GM12878 (cell line): ENCODE results near the gene LPCAT4. TPM values are rescaled to one million over a fixed set of nuclear protein-coding genes. Genes with fewer than 3 reads are reported as not detected.
A peak's percentile ranks its signal among the peaks of the same experiment; 100 is the strongest.

Source experiments
- ATF3 ChIP-seq: IDR thresholded peaks from 2 replicates; pipeline ENCODE4 v1.6.1; 2011; ENCODE audit warnings: low read depth, mild to moderate bottlenecking, low read length, moderate library complexity, borderline replicate concordance; ENCODE audit errors: extremely low read depth
- BACH1 ChIP-seq: fragments of 450-650 bp; IDR thresholded peaks from 2 replicates; pipeline ENCODE4 v1.6.1; 2017; ENCODE audit warnings: mild to moderate bottlenecking, borderline replicate concordance
- BHLHE40 ChIP-seq, 2 experiments: fragments of 450-650 bp in 1 of 2; IDR thresholded peaks; 2 replicates each; pipeline ENCODE4 v1.6.1; 2011 to 2017; ENCODE audit warnings: low read depth in 2 of 2, borderline replicate concordance in 1 of 2, improper control_type of control experiment in 1 of 2, low read length in 1 of 2, mild to moderate bottlenecking in 1 of 2
- CBFB ChIP-seq: IDR thresholded peaks from 2 replicates; pipeline ENCODE4 v1.6.1; 2016; ENCODE audit warnings: antibody characterized with exemption, low read depth
- CBX3 ChIP-seq: fragments of 200-600 bp; sonication (generic); IDR thresholded peaks from 2 replicates; pipeline ENCODE4 v1.6.1; 2016; ENCODE audit warnings: low read depth, borderline replicate concordance
- CBX5 ChIP-seq: sonication (generic); IDR thresholded peaks from 2 replicates; pipeline ENCODE4 v1.6.1; 2016; ENCODE audit warnings: low read depth, moderate library complexity, mild to moderate bottlenecking, inconsistent platforms
- CEBPB ChIP-seq, 2 experiments: fragments of 150-350 bp in 1 of 2; IDR thresholded peaks; 2 replicates each; pipeline ENCODE4 v1.6.1; 2012 to 2014; ENCODE audit warnings: low read depth in 2 of 2, low read length in 2 of 2, borderline replicate concordance in 1 of 2, inconsistent platforms in 1 of 2
- EP300 ChIP-seq, 2 experiments: fragments of 150-350 bp in 1 of 2; IDR thresholded peaks; 2 replicates each; pipeline ENCODE4 v1.6.1; 2011 to 2012; ENCODE audit warnings: low read depth in 2 of 2, low read length in 2 of 2, borderline replicate concordance in 1 of 2, improper control_type of control experiment in 1 of 2, inconsistent platforms in 1 of 2; ENCODE audit not compliant: control insufficient read depth in 1 of 2
- FOXK2 ChIP-seq: fragments of 450-650 bp; IDR thresholded peaks from 2 replicates; pipeline ENCODE4 v1.6.1; 2017; ENCODE audit warnings: mild to moderate bottlenecking, moderate library complexity
- GABPA ChIP-seq: IDR thresholded peaks from 2 replicates; pipeline ENCODE4 v1.6.1; 2014; ENCODE audit warnings: antibody characterized with exemption, low read depth, mild to moderate bottlenecking, inconsistent platforms
- MTA2 ChIP-seq: fragments of 450-650 bp; IDR thresholded peaks from 2 replicates; pipeline ENCODE4 v1.6.1; 2016; ENCODE audit warnings: low read depth, mild to moderate bottlenecking, moderate library complexity
- NBN ChIP-seq: fragments of 450-650 bp; IDR thresholded peaks from 2 replicates; pipeline ENCODE4 v1.6.1; 2016
- NR2C1 ChIP-seq: fragments of 450-650 bp; IDR thresholded peaks from 2 replicates; pipeline ENCODE4 v1.6.1; 2017; ENCODE audit warnings: antibody characterized with exemption, mild to moderate bottlenecking, moderate library complexity
- NR2C2 ChIP-seq: IDR thresholded peaks from 2 replicates; pipeline ENCODE4 v1.6.1; 2011; ENCODE audit warnings: borderline replicate concordance, low read depth; ENCODE audit not compliant: control insufficient read depth, insufficient read length
- POU2F2 ChIP-seq: IDR thresholded peaks from 3 replicates; pipeline ENCODE4 v1.6.1; 2011; ENCODE audit warnings: low read depth, mild to moderate bottlenecking, low read length, borderline replicate concordance
- RAD51 ChIP-seq: fragments of 450-650 bp; IDR thresholded peaks from 2 replicates; pipeline ENCODE4 v1.6.1; 2016; ENCODE audit warnings: moderate library complexity, mild to moderate bottlenecking, inconsistent platforms
- RBBP5 ChIP-seq: fragments of 200-600 bp; sonication (generic); conservative IDR thresholded peaks from 2 replicates; pipeline ENCODE4 v1.6.1; 2016
- SIN3A ChIP-seq: IDR thresholded peaks from 2 replicates; pipeline ENCODE4 v1.6.1; 2012; ENCODE audit warnings: low read depth, low read length, improper control_type of control experiment
- SMAD1 ChIP-seq: fragments of 450-650 bp; IDR thresholded peaks from 2 replicates; pipeline ENCODE4 v1.6.1; 2018; ENCODE audit warnings: mild to moderate bottlenecking, low read depth; ENCODE audit not compliant: partially characterized antibody
- SREBF1 ChIP-seq: IDR thresholded peaks from 2 replicates; pipeline ENCODE4 v1.6.1; 2012; ENCODE audit warnings: mild to moderate bottlenecking, low read length
- STAT1 ChIP-seq: fragments of 450-650 bp; conservative IDR thresholded peaks from 2 replicates; pipeline ENCODE4 v1.6.1; 2014; ENCODE audit warnings: antibody characterized with exemption, mild to moderate bottlenecking
- USF1 ChIP-seq: IDR thresholded peaks from 2 replicates; pipeline ENCODE4 v1.6.1; 2011; ENCODE audit warnings: borderline replicate concordance, low read depth, mild to moderate bottlenecking, moderate library complexity, mixed read lengths, low read length; ENCODE audit not compliant: insufficient read depth; ENCODE audit errors: extremely low read length
- USF2 ChIP-seq: IDR thresholded peaks from 2 replicates; pipeline ENCODE4 v1.6.1; 2011; ENCODE audit warnings: low read depth, low read length, improper control_type of control experiment, borderline replicate concordance
- ZBED1 ChIP-seq: IDR thresholded peaks from 2 replicates; pipeline ENCODE4 v1.6.1; 2016; ENCODE audit warnings: borderline replicate concordance
- ZBTB4 ChIP-seq: fragments of 450-650 bp; formaldehyde crosslinking; IDR thresholded peaks from 2 replicates; pipeline ENCODE4 v1.4.0; 2022; ENCODE audit warnings: mild to moderate bottlenecking, moderate library complexity
- ZNF274 ChIP-seq: IDR thresholded peaks from one replicate; pipeline ENCODE4 v1.8.0; 2011; ENCODE audit not compliant: insufficient read length, insufficient read depth
- polyA plus RNA-seq, 11 experiments: library from polyadenylated mRNA; depleted of rRNA in 4 of 11; unstranded in 6 of 11; stranded (reverse) in 5 of 11; fragments of >200 nt; fragmentation: Nextera tagmentation in 4 of 11; fragmentation: Illumina TruSeq in 1 of 11; extraction: Ambion mirVana in 4 of 11; extraction: Trizol in 1 of 11; gene quantifications; 1 replicate in 1 of 11; 2 replicates in 10 of 11; pipeline versions ENCODE4 v1.2.1 to v1.2.3, GENCODE V29; 2011 to 2016; ENCODE audit warnings: inconsistent platforms in 2 of 11, missing spikeins in 2 of 11, low read depth in 1 of 11
- total RNA-seq, 4 experiments: library from RNA; depleted of rRNA in 3 of 4; stranded (reverse); fragments of >200 nt in 3 of 4; fragmentation: Illumina TruSeq in 1 of 4; extraction: Trizol in 1 of 4; gene quantifications; 2 replicates each; pipeline versions ENCODE4 v1.2.1 to v1.2.3, GENCODE V29; 2013 to 2021

The LPCAT4 gene
- total and polyA plus RNA-seq, 10 of the 15 experiments (the other 5 are each of a cell fraction or from before 2014, with no cell fraction given) = 14.4 to 57.2 (median 33.0) TPM

GRCh38 chr15:34318277-34319079 lies 48.5 kb downstream of the LPCAT4 start (continued):
- TF ChIP-seq USF2 (peak; percentile 80), NR2C2 (no peak), CBFB (peak; percentile 45; the same call in 1 of the 2 replicates), ATF3 (peak; percentile 74; the same call in 1 of the 2 replicates), GABPA (no peak), NBN (peak; percentile 60; the same call in 1 of the 2 replicates), CEBPB (IDR thresholded peaks at IDR 0.05; ENCODE audit: borderline replicate concordance in 1 of 2, low read depth in 2 of 2, low read length in 2 of 2) (no peak), RAD51 (peak; percentile 97), SIN3A (peak; percentile 59; the same call in 1 of the 2 replicates), FOXK2 (no peak), RBBP5 (no peak), STAT1 (no peak), EP300 (IDR thresholded peaks at IDR 0.05; ENCODE audit: borderline replicate concordance in 1 of 2, control insufficient read depth in 1 of 2, low read depth in 2 of 2, low read length in 2 of 2) (no peak), BACH1 (no peak), SREBF1 (no peak), POU2F2 (no peak), CBX5 (no peak), MTA2 (0 out of 2 replicates have a peak, but pooled peaks have one; percentile 6), BHLHE40 (IDR thresholded peaks at IDR 0.05; ENCODE audit: borderline replicate concordance in 1 of 2, low read depth in 2 of 2, low read length in 1 of 2) (peak; percentile 86 to 94), NR2C1 (no peak), SMAD1 (no peak), ZBED1 (0 out of 2 replicates have a peak, but pooled peaks have one; percentile 38), CBX3 (no peak), ZBTB4 (CRISPR knock-in tag) (no peak), USF1 (peak; percentile 86), ZNF274 (no peak)
